GM10248 (cell line): ENCODE data around the gene GAREM1.

ENCODE experiments used
- CTCF ChIA-PET: fragments of 300-600 bp; sonication (Branson Sonifier 250); formaldehyde crosslinking; extraction: SDS; loops from one replicate; lab custom pipeline; 2021; ENCODE audit warnings: antibody characterized with exemption; lab: Yijun Ruan, JAX
- POLR2A ChIA-PET: fragments of 350-650 bp; sonication (Branson Sonifier 250); formaldehyde crosslinking; extraction: SDS; loops from one replicate; lab custom pipeline; 2020; ENCODE audit warnings: antibody characterized with exemption; lab: Yijun Ruan, JAX
- DNase-seq: peaks from one replicate; pipeline ENCODE4 v3.0.0; 2012; ENCODE audit errors: extremely low spot score
- TF ChIP-seq, protein P1 (sequence below): IDR thresholded peaks from 2 replicates; pipeline ENCODE4 v1.5.1; 2012; ENCODE audit warnings: mild to moderate bottlenecking, low read depth; ENCODE audit errors: extremely low read depth, missing control alignments, control extremely low read depth

The GAREM1 gene

DNA sequence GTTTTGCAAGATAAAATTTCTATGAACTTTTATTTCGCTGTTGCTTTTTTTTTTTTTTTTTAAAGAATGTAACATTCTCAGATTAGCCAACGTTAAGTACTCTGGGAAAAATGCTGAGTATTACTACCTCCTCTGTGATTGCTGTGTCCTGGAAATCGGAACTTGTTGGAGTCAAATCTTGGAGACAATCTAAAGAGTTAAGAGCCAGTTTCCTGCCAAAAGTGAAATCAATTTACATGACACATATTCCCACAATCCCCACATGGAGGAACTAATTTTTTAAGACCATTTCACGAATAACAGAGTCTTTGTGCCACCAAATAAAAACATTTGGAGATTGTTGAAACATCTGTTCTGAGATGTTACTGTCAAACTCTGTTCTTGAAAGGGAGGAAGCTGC lies 153.0 kb downstream of the GAREM1 start:
- DNase-seq: no peak
- POLR2A ChIA-PET: no interaction called here
- TF ChIP-seq, protein P1, sequence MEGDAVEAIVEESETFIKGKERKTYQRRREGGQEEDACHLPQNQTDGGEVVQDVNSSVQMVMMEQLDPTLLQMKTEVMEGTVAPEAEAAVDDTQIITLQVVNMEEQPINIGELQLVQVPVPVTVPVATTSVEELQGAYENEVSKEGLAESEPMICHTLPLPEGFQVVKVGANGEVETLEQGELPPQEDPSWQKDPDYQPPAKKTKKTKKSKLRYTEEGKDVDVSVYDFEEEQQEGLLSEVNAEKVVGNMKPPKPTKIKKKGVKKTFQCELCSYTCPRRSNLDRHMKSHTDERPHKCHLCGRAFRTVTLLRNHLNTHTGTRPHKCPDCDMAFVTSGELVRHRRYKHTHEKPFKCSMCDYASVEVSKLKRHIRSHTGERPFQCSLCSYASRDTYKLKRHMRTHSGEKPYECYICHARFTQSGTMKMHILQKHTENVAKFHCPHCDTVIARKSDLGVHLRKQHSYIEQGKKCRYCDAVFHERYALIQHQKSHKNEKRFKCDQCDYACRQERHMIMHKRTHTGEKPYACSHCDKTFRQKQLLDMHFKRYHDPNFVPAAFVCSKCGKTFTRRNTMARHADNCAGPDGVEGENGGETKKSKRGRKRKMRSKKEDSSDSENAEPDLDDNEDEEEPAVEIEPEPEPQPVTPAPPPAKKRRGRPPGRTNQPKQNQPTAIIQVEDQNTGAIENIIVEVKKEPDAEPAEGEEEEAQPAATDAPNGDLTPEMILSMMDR: no peak
- CTCF ChIA-PET: interaction anchor here (1.6 kb wide), 1 partner anchor 15 kb away, joined by 3 read pairs; no protein-coding TSS in a partner anchor

DNA sequence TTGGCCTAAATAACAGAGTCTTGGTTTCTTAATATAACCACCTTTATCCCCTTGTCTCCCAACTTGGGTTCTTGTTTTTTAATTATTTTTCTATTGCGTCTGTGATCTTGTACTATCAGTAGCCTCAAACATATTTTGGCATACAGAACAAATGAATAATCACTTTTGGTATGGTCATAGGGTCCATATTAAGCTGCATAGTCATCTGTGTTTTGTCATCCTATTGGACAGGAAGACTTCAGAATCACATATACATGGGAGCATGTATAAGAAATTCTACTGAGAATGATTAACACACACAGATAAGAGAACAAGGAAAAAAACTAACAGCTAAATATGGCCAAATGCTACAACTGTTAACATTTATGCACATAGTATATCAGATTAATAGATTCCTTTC lies 154.8 kb downstream of the GAREM1 start:
- no peak for DNase-seq
- ChIA-PET POLR2A (no interaction called here), CTCF (no interaction called here)
- TF ChIP-seq, protein P1: no peak

DNA sequence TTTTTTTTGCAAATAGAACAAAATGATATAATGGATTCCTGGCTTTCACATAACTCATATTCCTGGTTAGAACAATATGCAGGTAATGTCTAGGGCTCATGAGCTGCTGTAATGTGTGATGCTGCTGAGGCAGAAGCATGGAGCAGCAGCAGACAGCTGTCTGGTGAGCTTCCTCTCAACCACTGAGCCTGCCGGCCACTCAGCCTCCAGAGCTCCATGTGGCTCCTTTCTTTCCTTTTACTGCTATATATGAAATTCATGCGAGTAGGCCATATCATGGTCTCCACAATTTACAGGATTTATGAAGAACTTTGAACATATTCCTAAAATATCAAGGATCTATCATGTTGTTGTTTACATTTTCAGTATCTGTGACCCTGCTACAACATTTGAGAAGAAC lies 159.9 kb downstream of the GAREM1 start:
- POLR2A ChIA-PET: no interaction called here
- CTCF ChIA-PET: interaction anchor here (1.4 to 2.2 kb wide), 5 partner anchors 12 to 237 kb away, joined by 3 to 6 read pairs (median 4); no protein-coding TSS in a partner anchor
- TF ChIP-seq, protein P1: no peak
- no peak for DNase-seq

DNA sequence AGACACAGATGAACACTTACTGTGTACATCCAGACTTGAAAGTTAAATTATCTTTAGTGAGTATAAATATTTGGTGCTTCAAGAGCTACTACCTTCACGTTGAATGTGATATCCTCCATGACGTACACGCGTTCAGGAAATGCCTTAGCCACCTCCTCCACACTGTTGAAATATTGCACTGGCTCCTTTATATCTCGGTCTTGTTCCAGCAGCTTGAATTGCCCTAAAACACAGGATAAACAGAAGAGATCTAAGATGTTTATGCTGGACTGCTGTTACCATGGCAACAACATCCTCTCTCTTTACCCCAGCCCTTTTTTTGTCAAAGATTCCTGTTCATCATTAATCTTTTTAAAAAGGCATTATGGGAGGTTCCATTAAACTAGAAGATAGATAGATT lies 160.6 kb downstream of the GAREM1 start:
- POLR2A ChIA-PET: no interaction called here
- no peak for DNase-seq
- CTCF ChIA-PET: interaction anchor here (1.4 to 2.2 kb wide), 4 partner anchors 13 to 38 kb away, joined by 3 to 6 read pairs (median 4); no protein-coding TSS in a partner anchor
- TF ChIP-seq, protein P1: no peak

DNA sequence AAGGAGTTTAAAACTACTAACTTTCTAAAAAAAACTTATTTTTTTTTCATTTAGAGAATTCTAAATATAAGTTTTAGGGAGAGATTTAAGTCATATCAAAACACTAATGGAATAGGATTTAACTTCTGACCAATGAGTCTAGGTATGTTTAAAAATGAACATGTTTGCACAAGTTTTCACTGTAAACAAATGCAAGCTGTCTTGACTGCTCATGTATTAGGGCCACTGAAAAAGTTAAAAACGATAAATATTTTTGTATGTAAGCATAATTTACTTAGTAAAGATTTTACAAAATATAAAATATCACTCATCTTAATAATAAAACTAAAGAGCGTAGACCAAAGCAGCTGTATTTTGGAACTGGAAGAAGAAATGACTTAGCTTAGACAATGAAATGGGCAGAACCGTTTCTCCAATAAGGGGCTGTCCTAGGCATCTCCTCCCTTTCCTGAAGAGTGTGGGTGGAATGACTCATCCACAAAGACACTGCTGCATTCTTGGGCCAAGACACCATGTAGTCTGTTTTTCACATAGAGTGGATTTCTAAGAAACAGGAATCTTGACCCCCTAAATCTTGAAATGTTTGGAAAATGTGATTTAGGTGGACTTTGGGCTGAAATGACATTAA lies 162.1 kb downstream of the GAREM1 start:
- POLR2A ChIA-PET: no interaction called here
- CTCF ChIA-PET: interaction anchor here (0.8 to 2.2 kb wide), 2 partner anchors 14 kb away, joined by 3 to 6 read pairs; no protein-coding TSS in a partner anchor
- TF ChIP-seq, protein P1: no peak
- DNase-seq: no peak

DNA sequence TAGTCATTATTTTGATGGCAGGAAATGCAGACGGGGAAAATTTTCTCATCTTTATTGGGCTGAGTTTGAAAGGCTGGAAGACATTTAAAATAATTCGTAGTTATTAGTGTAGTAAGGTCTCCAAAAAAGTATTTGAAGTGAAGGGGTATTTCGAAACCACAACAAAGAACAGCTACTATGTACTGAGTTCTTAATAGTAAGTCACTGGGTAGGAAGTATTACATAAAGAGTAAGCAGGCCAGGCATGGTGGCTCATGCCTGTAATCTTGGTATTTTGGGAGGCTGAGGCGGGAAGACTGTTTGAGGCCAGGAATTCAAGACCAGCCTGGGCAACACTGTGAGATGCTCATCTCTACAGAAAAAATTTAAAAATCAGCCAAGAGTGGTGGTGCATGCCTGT lies 167.3 kb downstream of the GAREM1 start:
- POLR2A ChIA-PET: no interaction called here
- TF ChIP-seq, protein P1: no peak
- DNase-seq: no peak
- CTCF ChIA-PET: interaction anchor here (0.8 to 2.4 kb wide), 3 partner anchors 14 to 88 kb away, joined by 3 to 9 read pairs (median 3); no protein-coding TSS in a partner anchor
